RWPE2 (cell line): ENCODE results near the gene CIAO2A.

Experiments used
- ATAC-seq: fragments of 200-7000 bp; cut with Tn5 transposase; 3 replicates; pipeline ENCODE4 v1.9.1; 2021; ENCODE audit warnings: low read depth
- DNase-seq: peaks from one replicate; pipeline ENCODE4 v3.0.0-alpha.2; 2020; ENCODE audit warnings: low spot score
- H3K27ac ChIP-seq: fragments of 450-650 bp; 2 replicates; pipeline ENCODE4 v1.5.1; 2017; ENCODE audit warnings: mild to moderate bottlenecking; ENCODE audit not compliant: poor library complexity, severe bottlenecking
- H3K27me3 ChIP-seq: fragments of 250-450 bp; sonication (Bioruptor Pico); 2 replicates; pipeline ENCODE4 v1.5.1; 2021; ENCODE audit warnings: mild to moderate bottlenecking, moderate library complexity; ENCODE audit not compliant: insufficient read depth, poor library complexity, severe bottlenecking
- H3K36me3 ChIP-seq: fragments of 250-450 bp; sonication (Bioruptor Pico); 2 replicates; pipeline ENCODE4 v1.5.1; 2020; ENCODE audit warnings: low read depth, mild to moderate bottlenecking, moderate library complexity
- H3K4me1 ChIP-seq: fragments of 250-450 bp; sonication (Bioruptor Pico); 2 replicates; pipeline ENCODE4 v1.5.1; 2021; ENCODE audit warnings: mild to moderate bottlenecking, moderate library complexity; ENCODE audit not compliant: insufficient read depth, poor library complexity, severe bottlenecking
- H3K4me3 ChIP-seq: fragments of 250-450 bp; sonication (Bioruptor Pico); 2 replicates; pipeline ENCODE4 v1.5.1; 2021; ENCODE audit warnings: mild to moderate bottlenecking, moderate library complexity; ENCODE audit not compliant: severe bottlenecking
- H3K9me3 ChIP-seq: fragments of 250-450 bp; sonication (Bioruptor Pico); 2 replicates; pipeline ENCODE4 v1.5.1; 2021; ENCODE audit warnings: mild to moderate bottlenecking, moderate library complexity; ENCODE audit not compliant: severe bottlenecking
- TF ChIP-seq, protein P1 (sequence below): fragments of 450-650 bp; IDR thresholded peaks from one replicate; pipeline ENCODE4 v1.5.1; 2017; ENCODE audit warnings: mild to moderate bottlenecking, moderate library complexity; ENCODE audit not compliant: poor library complexity, severe bottlenecking

Gene CIAO2A

DNA sequence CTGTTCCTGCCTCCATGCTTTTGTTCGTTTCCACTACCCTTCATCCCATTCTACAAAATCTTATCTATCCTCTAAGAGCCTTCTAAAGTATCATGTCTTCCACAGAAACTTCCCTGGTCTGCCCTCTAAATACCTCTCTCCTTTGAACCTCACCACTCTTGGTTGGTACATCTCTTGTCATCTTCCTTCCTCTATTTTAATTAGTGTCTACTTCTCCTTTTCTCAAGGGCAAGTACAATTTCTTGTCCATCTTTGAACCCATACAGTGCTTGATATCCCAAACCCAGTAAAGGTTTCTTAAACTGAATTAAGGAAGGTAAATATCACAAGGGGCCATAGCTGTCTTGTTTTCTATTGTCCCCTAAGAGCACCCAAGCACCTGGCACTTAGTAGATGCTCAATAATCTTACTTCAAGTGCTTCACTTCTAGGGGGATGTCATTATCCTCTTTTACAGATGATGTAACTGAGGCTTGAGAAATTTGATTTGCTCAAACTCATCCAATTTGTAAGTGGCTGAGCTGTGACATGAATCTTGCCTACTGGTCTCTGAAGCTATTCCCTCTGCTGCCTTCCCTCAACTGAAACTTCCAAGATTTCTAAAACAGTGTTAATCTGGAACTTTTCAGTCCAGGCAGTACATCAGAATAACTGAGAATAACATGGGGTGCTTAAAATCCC, 44.7 kb downstream of the CIAO2A start:
- no peaks in the 10 kb centered on the region for H3K36me3 ChIP-seq
- ATAC-seq = no peak
- no peak overlapping the region for H3K27ac ChIP-seq
- no peaks in the 10 kb centered on the region for H3K27me3 ChIP-seq
- no peak overlapping the region for H3K4me3 ChIP-seq
- TF ChIP-seq, protein P1, sequence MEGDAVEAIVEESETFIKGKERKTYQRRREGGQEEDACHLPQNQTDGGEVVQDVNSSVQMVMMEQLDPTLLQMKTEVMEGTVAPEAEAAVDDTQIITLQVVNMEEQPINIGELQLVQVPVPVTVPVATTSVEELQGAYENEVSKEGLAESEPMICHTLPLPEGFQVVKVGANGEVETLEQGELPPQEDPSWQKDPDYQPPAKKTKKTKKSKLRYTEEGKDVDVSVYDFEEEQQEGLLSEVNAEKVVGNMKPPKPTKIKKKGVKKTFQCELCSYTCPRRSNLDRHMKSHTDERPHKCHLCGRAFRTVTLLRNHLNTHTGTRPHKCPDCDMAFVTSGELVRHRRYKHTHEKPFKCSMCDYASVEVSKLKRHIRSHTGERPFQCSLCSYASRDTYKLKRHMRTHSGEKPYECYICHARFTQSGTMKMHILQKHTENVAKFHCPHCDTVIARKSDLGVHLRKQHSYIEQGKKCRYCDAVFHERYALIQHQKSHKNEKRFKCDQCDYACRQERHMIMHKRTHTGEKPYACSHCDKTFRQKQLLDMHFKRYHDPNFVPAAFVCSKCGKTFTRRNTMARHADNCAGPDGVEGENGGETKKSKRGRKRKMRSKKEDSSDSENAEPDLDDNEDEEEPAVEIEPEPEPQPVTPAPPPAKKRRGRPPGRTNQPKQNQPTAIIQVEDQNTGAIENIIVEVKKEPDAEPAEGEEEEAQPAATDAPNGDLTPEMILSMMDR = no peak
- no peaks in the 10 kb centered on the region for H3K9me3 ChIP-seq
- peaks cover 9% of the 10 kb centered on the region for H3K4me1 ChIP-seq
- DNase-seq = no peak

DNA sequence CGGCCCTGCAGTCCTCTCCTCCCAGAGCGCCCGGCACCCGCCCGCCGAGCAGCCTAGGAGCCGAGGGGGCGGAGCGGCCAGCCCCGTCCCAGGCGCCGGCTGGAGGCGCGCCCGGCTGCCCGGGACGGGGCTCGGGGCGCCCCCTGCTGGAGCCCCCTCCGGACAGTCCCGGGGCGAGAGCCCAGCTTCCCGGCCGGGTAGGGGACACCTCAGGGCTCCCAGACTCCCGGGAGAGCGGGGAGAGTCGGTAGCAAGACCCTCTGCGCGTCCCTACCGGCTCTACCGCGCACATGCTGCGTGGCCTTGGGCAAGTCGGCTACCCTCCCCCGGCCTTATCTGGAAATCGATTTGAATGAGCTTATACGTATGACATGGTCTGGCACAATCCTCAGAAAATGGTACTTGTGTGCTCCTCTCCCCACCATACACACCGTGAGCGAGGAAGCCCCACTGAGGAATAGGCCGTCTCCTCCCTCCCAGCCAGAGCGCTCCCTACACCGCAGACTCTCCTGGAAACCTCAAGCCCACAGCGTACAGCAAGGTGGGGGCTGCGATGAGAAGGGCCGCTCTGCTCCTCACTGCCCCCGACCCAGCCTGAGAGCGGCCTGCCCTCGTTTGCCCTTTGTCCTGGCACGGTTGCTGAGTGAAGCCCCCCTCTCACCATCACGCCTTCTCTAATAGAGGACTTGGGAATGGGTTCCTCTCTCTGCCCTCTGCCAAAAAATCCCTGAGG, 47.1 kb downstream of the CIAO2A start, which contains the start of gene DAPK2:
Gene DAPK2 (minus strand): TSS at position 65 of the 733 bp plus-strand sequence. CDS start 6,224 bp downstream, outside the sequence.
- no peaks in the 10 kb centered on the region for H3K27me3 ChIP-seq
- peaks cover 6% of the 10 kb centered on the region for H3K4me1 ChIP-seq
- no peak within 1 kb of the TSS for H3K27ac ChIP-seq
- H3K4me3 ChIP-seq = peak within 1 kb of the TSS; percentile 45
- TF ChIP-seq, protein P1 = peak; percentile 99
- H3K36me3 ChIP-seq = no peaks in the 10 kb centered on the region
- H3K9me3 ChIP-seq = no peaks in the 10 kb centered on the region
- ATAC-seq (peak; percentile 82), DNase-seq (peak; percentile 78)

DNA sequence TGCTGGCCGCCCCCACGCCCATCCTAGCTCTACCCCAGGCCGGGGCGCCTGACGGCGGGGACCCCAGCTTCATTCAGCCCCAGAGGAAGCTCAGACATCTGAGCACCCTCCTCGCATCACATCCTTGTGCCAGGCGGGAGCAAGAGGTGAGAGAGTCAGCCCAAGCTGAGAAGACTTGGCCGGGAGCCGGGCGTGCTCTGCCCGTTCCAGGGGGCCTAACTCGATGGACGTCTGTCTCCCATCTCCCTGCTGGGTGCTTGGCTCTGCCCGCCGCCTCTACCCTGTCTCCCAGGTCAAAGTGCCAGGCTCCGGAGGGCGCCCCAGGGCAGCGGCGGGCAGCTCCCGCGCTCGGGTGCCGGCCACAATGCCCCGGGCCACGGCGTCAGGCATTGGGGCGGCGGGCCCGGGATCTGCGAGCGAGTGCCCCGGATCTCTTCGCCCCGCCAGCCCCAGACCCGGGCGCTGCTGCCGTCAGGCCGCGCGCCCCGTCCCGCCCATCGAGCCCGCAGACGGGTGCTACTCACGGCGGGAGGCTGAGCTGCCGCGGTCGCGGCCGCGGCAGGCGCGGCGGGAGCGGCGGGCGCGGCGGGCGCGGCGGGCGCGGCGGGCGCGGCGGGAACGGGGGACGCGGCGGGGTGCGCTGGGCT, 47.7 kb downstream of the CIAO2A start:
- H3K4me3 ChIP-seq = peak overlapping the region; percentile 45
- no peaks in the 10 kb centered on the region for H3K27me3 ChIP-seq
- H3K27ac ChIP-seq = no peak overlapping the region
- TF ChIP-seq, protein P1 = no peak
- DNase-seq (no peak), ATAC-seq (peak; percentile 38)
- no peaks in the 10 kb centered on the region for H3K36me3 ChIP-seq
- no peaks in the 10 kb centered on the region for H3K4me1 ChIP-seq
- no peaks in the 10 kb centered on the region for H3K9me3 ChIP-seq

DNA sequence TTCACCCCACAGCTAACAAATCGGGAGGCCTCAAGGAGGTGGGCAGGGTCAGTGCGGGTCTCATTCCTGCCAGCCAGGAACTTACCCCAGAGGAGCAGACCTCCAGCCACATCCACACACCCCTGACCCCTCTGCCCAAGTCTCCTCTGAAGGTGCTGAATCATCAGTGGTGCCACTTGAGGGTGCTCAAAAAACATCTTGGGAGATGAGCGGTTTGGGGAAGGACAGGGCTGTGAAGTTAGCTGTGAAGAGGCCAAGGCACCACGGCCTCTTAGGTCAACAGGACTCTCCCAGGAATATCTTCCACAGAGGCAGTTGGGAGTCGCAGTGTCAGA, 48.6 kb downstream of the CIAO2A start:
- ATAC-seq = no peak
- Histone ChIP-seq H3K27me3 (no peaks in the 10 kb centered on the region), H3K4me1 (no peaks in the 10 kb centered on the region), H3K9me3 (no peaks in the 10 kb centered on the region), H3K27ac (no peak overlapping the region), H3K4me3 (no peak overlapping the region), H3K36me3 (no peaks in the 10 kb centered on the region)
- TF ChIP-seq, protein P1 = no peak
- DNase-seq = no peak
